ENCODE data around the gene S100A1.
"Not testable (repeated sequence)": the region's sequence is repeated elsewhere in the genome, so short reads cannot be mapped to it uniquely, and the experiment has no call there.

The S100A1 gene

DNA sequence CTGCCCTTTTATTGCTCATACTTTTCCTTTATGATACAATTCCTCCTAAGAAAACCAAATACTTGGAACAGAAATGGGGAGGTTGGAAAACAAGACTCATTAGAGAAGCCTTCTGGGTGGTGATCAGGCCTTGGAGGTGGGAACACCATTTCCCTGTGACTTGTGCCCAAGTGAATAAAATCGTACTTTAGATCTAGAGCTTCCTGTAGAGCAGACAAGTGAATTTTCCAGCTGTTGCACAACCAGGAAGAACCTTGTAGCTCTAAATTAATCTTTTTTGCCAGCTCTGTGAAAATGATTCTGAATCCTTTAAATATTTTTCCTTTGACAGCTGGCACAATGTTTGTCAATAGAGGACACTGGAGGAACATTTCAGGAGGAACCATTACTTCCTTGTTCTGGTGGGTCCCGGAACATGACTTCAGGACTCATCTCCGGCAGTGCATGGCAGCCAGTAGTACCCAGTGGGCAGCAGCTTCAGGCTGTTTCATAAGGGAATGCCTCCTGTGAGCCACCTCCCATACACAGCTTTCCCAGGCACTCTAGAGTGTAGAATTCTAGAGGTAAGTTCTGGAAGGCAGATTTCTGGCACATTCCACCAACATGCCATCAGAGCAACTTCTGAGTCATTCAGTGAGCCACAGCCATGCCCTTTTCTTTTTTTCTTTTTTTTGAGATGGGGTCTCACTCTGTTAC lies 24.7 kb downstream of the S100A1 start:
- DNase-seq (ENCODE audit: low spot score), result peak; percentile 45
- no peak for FAIRE-seq

DNA sequence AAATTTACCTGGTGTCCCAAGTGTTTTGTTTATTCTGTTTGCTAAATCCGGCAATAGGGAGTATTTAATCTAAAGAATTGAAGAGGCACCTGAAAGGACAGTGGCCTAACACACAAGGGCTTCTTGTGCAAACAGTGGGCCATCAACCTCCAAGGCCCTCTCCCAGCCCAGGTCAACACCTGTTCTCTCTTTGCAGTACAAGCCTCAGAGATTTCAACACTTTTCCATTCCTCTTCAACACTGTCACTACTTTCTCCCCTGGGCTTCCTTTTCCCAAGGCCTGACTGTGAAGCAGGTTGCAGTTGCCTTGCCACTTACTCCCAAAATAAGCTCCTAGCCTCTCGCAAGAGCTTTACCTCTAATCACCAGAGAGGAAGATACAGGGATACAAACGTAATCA lies 27.1 kb downstream of the S100A1 start:
- no peak for FAIRE-seq
- DNase-seq (ENCODE audit: low spot score), result no peak

DNA sequence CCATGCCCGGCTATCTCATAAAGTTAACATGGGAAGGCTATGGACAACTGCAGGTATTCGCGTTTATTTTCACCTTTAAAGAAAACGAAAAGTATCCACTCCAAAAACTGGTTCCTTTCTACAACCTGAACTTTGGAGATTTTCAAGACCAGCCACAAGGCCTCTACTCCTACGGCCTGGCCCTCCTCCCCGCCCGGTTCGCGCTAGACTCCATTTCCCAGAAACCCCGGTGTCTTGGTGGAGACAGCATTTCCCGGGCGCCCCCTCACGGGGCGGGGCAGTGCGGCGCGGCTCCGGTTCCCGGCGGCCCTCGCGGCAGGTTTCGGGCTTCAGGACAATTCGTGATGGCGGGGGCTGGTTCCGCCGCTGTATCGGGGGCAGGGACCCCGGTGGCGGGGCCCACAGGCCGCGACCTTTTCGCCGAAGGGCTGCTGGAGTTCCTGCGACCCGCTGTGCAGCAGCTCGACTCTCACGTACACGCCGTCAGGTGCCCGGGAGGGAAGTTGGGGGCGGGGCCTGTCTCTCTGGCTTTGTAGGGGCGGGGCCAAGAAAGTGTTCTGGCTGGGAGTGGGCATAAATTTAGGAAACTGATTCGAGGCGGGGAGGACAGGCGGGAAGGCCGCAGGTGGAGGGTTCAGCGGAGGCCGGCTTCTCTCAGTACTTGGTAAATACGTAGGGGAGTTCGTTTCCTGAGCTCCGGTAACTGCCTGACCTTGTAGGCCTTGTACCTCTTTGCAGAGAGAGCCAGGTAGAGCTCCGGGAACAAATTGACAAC lies 30.4 kb downstream of the S100A1 start, which contains the start of gene SNAPIN:
TSS of gene SNAPIN (plus strand) at position 304 of the 775 bp plus-strand sequence. CDS start at position 345, 41 bp downstream.
- peak; percentile 17 for FAIRE-seq
- DNase-seq (ENCODE audit: low spot score), result peak; percentile 61

DNA sequence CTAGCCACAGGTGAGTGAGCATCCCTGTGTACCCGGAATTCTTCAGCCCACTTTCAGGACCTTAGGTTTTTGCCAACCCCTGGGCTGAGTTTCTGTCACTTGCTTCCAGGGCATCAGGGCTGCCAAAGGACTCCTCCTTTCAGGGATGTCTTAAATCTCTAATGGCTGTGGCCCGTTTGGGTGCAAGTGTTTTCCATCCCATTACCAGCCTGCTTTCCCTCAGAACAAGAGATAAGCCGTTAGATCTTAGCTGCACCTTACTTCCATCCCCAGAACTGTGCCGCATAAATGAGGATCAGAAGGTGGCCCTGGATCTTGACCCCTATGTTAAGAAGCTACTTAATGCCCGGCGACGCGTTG lies 30.9 kb downstream of the S100A1 start:
- no peak for FAIRE-seq
- DNase-seq (ENCODE audit: low spot score), result no peak

DNA sequence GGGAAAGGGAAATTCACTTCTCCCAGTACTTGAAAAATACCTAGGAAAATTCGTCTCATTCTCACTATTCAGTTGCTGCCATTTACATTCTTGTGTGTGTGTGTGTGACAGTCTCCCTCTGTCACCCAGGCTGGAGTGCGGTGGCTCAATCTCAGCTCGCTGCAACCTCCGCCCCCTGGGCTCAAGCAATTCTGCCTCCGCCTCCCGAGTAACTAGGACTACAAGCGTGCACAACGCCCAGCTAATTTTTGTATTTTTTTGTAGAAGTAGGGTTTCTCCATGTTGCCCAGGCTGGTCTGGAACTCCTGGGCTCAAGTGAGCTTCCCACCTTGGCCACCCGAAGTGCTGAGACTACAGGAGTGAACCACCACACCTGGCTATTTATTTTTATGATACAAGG lies 31.4 kb downstream of the S100A1 start:
- no peak for FAIRE-seq
- DNase-seq (ENCODE audit: low spot score), result no peak

DNA sequence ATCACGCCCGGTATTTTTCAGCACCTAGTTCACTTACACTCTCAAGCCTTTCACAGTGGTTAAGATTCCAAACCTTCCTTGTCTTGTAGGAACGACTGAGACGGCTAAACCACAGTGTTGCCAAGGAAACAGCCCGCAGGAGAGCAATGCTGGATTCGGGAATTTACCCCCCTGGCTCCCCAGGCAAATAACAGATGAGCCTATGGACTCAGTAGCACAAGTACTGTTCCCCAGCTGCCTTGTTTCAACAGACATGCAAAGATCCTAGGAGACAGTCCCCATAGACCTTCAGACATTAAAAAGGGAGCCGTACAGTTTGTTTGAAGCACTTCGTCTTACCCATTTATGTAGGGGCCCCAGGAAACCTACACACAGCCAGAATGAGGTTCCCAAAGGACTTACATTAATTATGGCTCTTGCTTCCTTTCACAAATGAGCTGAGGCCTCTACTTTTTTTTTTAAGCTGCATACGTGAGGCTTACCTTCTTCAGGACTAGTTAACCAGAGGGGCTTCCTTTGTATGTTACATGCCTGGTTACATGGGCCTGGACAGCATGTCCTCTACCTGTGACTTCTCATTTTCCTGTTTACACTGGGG lies 33.0 kb downstream of the S100A1 start:
- FAIRE-seq, result no peak

GRCh38 chr1:153662269-153662668 lies 34.0 kb downstream of the S100A1 start:
- DNase-seq (ENCODE audit: low spot score), result no peak
- FAIRE-seq, result no peak

More for the DNA sequence above, 33.0 kb downstream of the S100A1 start:
- no peak for DNase-seq (ENCODE audit: low spot score)

GRCh38 chr1:153663211-153663610 lies 35.0 kb downstream of the S100A1 start:
- FAIRE-seq, result no peak
- no peak for DNase-seq (ENCODE audit: low spot score)

- FAIRE-seq (no peak), DNase-seq (ENCODE audit: low spot score) (no peak)
These were observed 39.2 kb downstream of the S100A1 start for GRCh38 chr1:153667439-153667838.

- DNase-seq (ENCODE audit: low spot score); FAIRE-seq: not testable (repeated sequence)
These were observed 40.4 kb downstream of the S100A1 start for GRCh38 chr1:153668672-153669071.

DNA sequence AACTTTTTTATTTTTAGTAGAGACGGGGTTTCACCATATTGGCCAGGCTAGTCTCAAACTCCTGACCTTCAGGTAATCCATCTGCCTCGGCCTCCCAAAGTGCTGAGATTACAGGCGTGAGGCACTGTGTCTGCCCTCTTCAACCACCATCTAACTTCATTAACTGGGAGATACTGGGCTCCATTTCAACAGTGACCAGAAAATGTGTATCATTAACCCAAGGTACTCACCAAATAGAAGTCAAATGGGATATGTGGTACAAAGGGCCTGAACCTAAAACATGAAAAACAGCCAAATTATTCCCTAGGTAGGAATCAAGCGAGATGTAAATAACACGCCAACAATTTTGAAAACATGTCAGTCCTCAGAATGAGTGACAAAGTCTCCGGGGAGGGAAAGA lies 41.4 kb downstream of the S100A1 start:
- FAIRE-seq, result no peak
- DNase-seq (ENCODE audit: low spot score), result no peak

GRCh38 chr1:153670257-153670858 lies 42.1 kb downstream of the S100A1 start:
- FAIRE-seq, result no peak

DNA sequence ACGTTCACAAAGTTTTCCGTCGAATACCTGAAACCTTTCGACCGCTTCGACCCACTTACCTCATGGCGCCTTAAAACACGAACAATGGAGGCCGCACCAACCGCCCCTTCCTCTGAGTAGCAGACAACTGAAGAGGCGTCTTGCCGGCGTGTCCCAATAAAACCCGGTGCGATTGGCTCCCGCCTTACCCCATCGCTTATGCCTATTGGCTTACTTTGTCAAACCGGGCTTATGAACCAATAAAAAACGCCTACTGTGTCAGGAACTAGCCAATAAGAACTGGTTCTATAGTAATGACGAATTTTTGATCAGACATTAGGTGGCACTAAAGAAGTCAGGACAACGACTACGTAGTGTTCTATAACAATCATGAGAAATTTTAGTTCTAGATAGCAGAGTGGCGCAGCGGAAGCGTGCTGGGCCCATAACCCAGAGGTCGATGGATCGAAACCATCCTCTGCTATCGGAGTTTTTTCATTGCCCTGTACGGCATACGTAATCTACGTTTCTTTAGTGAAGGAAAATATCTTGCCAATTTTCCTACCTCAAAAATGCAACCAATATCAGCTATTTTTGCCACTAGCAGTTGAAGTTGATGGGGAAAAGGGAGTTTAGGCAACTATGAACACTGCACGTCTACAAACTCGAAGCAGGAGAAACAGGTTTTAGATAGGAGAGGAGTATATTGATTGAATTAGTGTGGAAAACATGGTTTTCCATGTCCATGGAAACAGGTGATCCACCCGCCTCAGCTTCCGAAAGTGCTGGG lies 42.8 kb downstream of the S100A1 start, which contains the start of gene ILF2:
TSS of gene ILF2 (minus strand) at position 135 of the 769 bp plus-strand sequence. CDS start at position 64, 71 bp downstream.
- peak; percentile 98 for FAIRE-seq
- DNase-seq (ENCODE audit: low spot score), result peak; percentile 100

More at GRCh38 chr1:153670257-153670858, 42.1 kb downstream of the S100A1 start:
- no peak for DNase-seq (ENCODE audit: low spot score)

DNA sequence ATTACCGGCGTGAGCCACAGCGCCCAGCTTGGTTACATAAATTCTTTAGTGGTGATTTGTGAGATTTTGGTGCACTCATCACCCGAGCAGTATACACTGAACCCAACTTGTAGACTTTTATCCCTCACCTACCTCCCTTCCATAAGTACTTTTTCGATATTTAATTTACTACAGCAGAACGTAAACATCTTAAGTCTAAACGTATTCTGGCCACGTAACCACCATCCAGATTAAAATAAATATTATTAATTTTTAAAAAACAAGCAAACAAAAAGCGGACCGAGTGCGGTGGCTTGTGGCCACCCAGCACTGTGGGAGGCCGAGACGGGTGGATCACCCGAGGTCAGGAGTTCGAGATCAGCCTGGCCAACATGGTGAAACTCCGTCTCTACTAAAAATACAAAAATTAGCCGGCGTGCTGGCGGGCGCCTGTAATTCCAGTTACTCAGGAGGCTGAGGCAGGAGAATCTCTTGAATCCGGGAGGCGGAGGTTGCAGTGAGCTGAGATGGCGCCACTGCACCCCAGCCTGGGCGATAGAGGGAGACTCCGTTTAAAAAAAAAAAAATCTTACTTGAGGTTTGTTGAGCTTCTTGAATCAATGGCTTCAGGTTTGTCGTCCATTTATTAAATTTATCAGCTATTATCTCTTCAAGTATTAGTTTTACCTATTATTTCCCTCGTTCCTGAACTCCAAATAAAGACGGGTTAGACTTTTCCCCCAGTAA lies 43.6 kb downstream of the S100A1 start:
- DNase-seq (ENCODE audit: low spot score), result not testable (repeated sequence)
- FAIRE-seq, result peak; percentile 24

- DNase-seq (ENCODE audit: low spot score), result no peak
- FAIRE-seq, result no peak
These were observed 45.3 kb downstream of the S100A1 start for GRCh38 chr1:153673511-153673910.

DNA sequence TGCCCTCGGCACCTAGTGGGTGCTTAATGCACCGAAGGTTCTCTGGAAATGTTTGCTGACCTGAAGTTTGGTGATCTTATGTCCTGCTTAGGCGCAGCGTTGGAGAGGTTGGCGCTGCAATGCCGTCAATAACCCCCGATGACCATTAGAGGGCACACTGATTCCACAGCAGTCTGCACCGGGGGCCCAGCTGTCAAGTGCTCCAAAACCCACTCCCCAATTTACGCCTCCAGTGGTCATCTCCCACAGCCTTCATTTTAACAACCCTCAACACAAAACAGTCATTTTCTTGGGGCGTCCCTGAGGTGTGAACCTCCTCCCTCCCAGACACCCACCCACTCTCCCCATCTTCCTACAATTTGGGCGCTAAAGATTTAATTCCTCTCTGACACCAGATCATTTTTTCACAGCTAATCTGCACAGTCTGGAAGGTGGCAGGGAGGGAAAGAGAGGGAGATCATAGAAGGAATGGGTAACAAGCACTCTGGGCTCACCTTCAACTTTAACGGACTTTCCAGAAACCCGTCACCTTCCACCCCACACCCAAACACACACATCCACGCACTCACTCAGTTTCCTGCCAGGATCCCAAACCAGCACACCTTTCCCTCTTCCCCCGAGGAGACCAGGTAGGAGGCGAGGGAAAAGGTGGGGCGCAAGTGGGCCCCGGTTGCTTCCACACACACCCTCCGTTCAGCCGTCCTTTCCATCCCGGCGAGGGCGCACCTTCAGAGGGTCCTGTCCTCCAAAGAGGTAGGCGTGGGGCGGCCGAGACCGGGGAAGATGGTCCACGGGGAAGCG lies 49.7 kb downstream of the S100A1 start:
- no peak for FAIRE-seq

GRCh38 chr1:153678519-153679336 lies 50.5 kb downstream of the S100A1 start, which contains the start of gene NPR1:
NPR1 (plus strand) TSS chr1:153678688; CDS start chr1:153679109, 421 bp downstream.
- FAIRE-seq (no peak), DNase-seq (ENCODE audit: low spot score) (no peak)

More for the DNA sequence above, 49.7 kb downstream of the S100A1 start:
- peak; percentile 16 for DNase-seq (ENCODE audit: low spot score)

Measured in RCC 7860 (cell line).